Psoas muscle (tissue), 8 donors: ENCODE results near the gene HOMER2. TPM values are rescaled to one million over a fixed set of nuclear protein-coding genes. Genes with fewer than 3 reads are reported as not detected.

Experiments used
- ATAC-seq, 4 donors: fragments of 200-7000 bp; cut with Tn5 transposase; one replicate each; pipeline ENCODE4 v1.9.1; 2020; ENCODE audit warnings: moderate library complexity in 3 of 4, mild to moderate bottlenecking in 2 of 4
- DNase-seq, 2 donors: peaks; one replicate each; pipeline ENCODE4 v3.0.0-alpha.2; 2020
- H3K27ac ChIP-seq: fragments of 200-600 bp; one replicate; pipeline ENCODE4 v1.8.0; 2022
- H3K27me3 ChIP-seq, 3 donors: fragments of 200-600 bp in 1 of 3; one replicate each; pipeline versions ENCODE4 v1.6.1 to v1.8.0; 2013 to 2022; ENCODE audit warnings: low read length in 2 of 3, mild to moderate bottlenecking in 2 of 3, moderate library complexity in 1 of 3; ENCODE audit not compliant: insufficient read depth in 3 of 3
- H3K36me3 ChIP-seq, 2 donors: fragments of 200-600 bp in 1 of 2; one replicate each; pipeline versions ENCODE4 v1.6.1 to v1.8.0; 2013 to 2022; ENCODE audit warnings: low read depth in 1 of 2, mild to moderate bottlenecking in 1 of 2, moderate library complexity in 1 of 2; ENCODE audit not compliant: insufficient read depth in 1 of 2
- H3K4me1 ChIP-seq: fragments of 200-600 bp; one replicate; pipeline ENCODE4 v1.8.0; 2022
- H3K4me3 ChIP-seq: fragments of 200-600 bp; one replicate; pipeline ENCODE4 v1.8.0; 2022; ENCODE audit warnings: mild to moderate bottlenecking
- H3K9me3 ChIP-seq: fragments of 200-600 bp; one replicate; pipeline ENCODE4 v1.8.0; 2022
- CTCF ChIP-seq: fragments of 200-600 bp; IDR thresholded peaks from one replicate; pipeline ENCODE4 v1.8.0; 2022; ENCODE audit warnings: antibody characterized with exemption
- WGBS, 3 donors: extraction: QIAGEN DNeasy Blood & Tissue Kit; methylation state at CpG; one replicate each; pipeline versions ENCODE4 v1.1.6 to v1.1.7; 2013; 5-methylcytosine and 5-hydroxymethylcytosine counted together
- intact Hi-C, 2 donors: fragments of 100-400 bp; cut with DNase I; formaldehyde crosslinking; loops; one replicate each; pipeline versions ENCODE4 v1.11.0 to v1.14.2; 2022
- polyA plus RNA-seq, 3 donors: library from polyadenylated mRNA; stranded (reverse); fragments of 200-250 nt; gene quantifications; one replicate each; pipeline ENCODE4 v1.2.3, GENCODE V29; 2013
- total RNA-seq, 4 donors: library from RNA; stranded (reverse); fragmentation: NEBNext Ultra II Directional in 2 of 4; extraction: Animal tissue kit (Norgen Biotek cat#: 25700) in 2 of 4; gene quantifications; one replicate each; pipeline versions ENCODE4 v1.2.1 to v1.2.4, GENCODE V29; 2021 to 2023
- donor health status: healthy with polysubstance abuse.
- donor health status: DM: no; HTN: no; CAD: no; lungs with moderate emphysema.
- donor health status: Bipolar disorder and iron deficiency.
- donor health status: healthy.
- donor health status: DM: yes; HTN: yes; CAD: no.
- donor health status: DM: no; HTN: no; CAD: no.
- donor health status: DM: no; HTN: no; CAD: no.
- donor health status: DM: yes; HTN: yes; CAD: no.

HOMER2 gene
- total and polyA plus RNA-seq, 7 donors: 27.2 to 119 (median 53.9) TPM

GRCh38 chr15:82852941-82853561 lies 99.5 kb downstream of the HOMER2 start:
- Histone ChIP-seq H3K9me3 (no peaks in the 10 kb centered on the region), H3K4me3 (no peak overlapping the region), H3K27ac (no peak overlapping the region), H3K4me1 (peaks cover 6% of the 10 kb centered on the region), H3K27me3 (no peaks in the 10 kb centered on the region), H3K36me3 (peaks cover 0 to 42% of the 10 kb centered on the region in 2 donors)
- DNase-seq (no peak), ATAC-seq (no peak)
- no peak for TF ChIP-seq CTCF
- WGBS, 3 donors: 62 to 68% (median 63%) methylated on average over 16 of the region's 16 CpGs
- intact Hi-C loops: loop anchor here (5.0 kb wide), 2 partner anchors 134 to 149 kb away; partner anchors contain the start of gene RAMAC (in 1 of the 2)

DNA sequence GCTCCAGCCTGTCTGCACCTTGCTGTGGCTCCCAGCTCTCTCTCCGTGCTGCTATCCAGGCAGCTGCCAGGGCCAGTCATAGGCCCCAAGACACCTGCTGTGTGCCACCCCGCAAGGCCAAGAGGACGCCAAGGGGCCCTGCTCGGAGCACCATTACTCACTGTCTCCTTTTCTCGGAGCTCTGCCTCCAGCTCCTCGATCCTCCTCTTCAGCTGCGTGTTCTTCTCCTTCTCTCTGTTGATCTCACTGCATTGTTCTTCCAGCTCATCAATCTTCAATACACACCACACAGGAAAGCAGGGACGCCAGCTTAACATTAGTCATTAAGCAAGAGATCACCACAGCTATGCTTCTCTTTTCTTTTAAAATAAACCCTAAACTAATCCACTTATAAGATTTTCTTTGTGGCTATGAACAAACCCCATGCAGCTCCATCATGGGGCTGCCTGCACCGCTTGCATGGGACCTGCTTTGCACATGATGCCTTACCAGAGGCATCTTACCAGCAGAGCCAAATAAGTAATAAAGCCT lies 100.5 kb downstream of the HOMER2 start:
- intact Hi-C loops: loop anchor here (5.0 kb wide), 2 partner anchors 135 to 150 kb away; partner anchors contain the start of gene RAMAC (in 1 of the 2)
- TF ChIP-seq CTCF: no peak
- DNase-seq (no peak), ATAC-seq (no peak)
- no peaks in the 10 kb centered on the region for H3K9me3 ChIP-seq
- H3K4me3 ChIP-seq: no peak overlapping the region
- H3K4me1 ChIP-seq: peaks cover 6% of the 10 kb centered on the region
- H3K27me3 ChIP-seq: no peaks in the 10 kb centered on the region
- H3K36me3 ChIP-seq: peaks cover 0 to 49% of the 10 kb centered on the region in 2 donors
- WGBS, 3 donors: 54 to 73% (median 63%) methylated on average over 9 of the region's 9 CpGs
- H3K27ac ChIP-seq: no peak overlapping the region

- H3K9me3 ChIP-seq: no peaks in the 10 kb centered on the region
- H3K4me1 ChIP-seq: peaks cover 6% of the 10 kb centered on the region
- no peak for TF ChIP-seq CTCF
- H3K27me3 ChIP-seq: no peaks in the 10 kb centered on the region
- peaks cover 0 to 54% of the 10 kb centered on the region in 2 donors for H3K36me3 ChIP-seq
- no peak overlapping the region for H3K27ac ChIP-seq
- intact Hi-C loops: loop anchor here (5.0 kb wide), 2 partner anchors 136 to 151 kb away; partner anchors contain the start of gene RAMAC (in 1 of the 2)
- WGBS, 3 donors: 79 to 83% (median 82%) methylated on average over 14 of the region's 14 CpGs
- DNase-seq: no peak
- no peak overlapping the region for H3K4me3 ChIP-seq
- ATAC-seq: no peak
Observed at GRCh38 chr15:82851306-82851850, 101.1 kb downstream of the HOMER2 start.

DNA sequence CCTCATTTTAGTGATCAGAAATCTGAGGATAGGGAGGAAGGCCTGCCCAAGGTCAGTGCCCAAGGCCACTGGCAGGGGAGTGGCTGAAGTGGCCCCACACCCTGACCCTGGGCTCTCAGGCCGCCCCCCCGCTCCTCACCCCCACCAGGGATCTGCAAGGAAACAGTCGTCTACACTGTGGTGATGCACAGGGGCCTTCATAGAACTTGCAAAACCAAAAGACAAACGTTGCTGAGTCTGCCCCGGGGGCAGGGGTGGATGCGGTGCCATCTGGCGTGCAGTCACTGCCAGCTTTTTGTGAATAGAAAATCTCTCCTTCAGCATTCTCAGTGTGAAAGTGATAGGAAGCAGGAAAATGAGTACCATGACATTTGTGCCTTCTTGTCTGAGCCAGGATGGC lies 101.8 kb downstream of the HOMER2 start:
- TF ChIP-seq CTCF: no peak
- H3K36me3 ChIP-seq: peaks cover 0 to 59% of the 10 kb centered on the region in 2 donors
- H3K9me3 ChIP-seq: no peaks in the 10 kb centered on the region
- H3K27me3 ChIP-seq: no peaks in the 10 kb centered on the region
- intact Hi-C loops: loop anchor here (5.0 kb wide), 2 partner anchors 137 to 152 kb away; partner anchors contain the start of gene RAMAC (in 1 of the 2)
- no peak overlapping the region for H3K4me3 ChIP-seq
- 59 to 63% (median 61%) methylated on average over 7 of the region's 7 CpGs for WGBS, 3 donors
- DNase-seq: no peak
- no peak for ATAC-seq
- H3K27ac ChIP-seq: no peak overlapping the region
- H3K4me1 ChIP-seq: peaks cover 6% of the 10 kb centered on the region
